ENCODE results near the gene FOXP2. TPM values are rescaled to one million over a fixed set of nuclear protein-coding genes. Genes with fewer than 3 reads are reported as not detected.
"Not testable (repeated sequence)": the region's sequence is repeated elsewhere in the genome, so short reads cannot be mapped to it uniquely, and the experiment has no call there.

FOXP2 gene
- total RNA-seq, 2 donors from 2014 or later = 15.5 to 16.6 TPM

DNA sequence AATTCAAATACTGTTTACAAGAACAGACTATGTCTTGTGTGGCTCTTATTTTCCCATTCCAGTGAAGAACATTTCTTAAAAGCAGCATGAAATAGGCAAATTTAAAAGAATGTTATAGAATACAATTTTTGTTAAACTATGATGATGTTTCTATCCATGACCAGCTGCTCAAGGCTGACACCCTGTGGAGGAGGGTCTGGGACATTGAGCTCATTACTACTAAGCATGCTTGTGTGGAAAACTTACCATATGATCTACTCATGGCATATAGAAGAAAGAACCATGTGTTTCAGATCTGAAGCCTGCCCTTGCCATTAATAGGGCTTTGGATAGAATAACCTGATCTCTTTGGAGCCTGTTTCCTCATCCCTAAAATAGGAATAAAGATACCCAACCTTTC lies 125.0 kb downstream of the FOXP2 start:
- H3K27me3 ChIP-seq = no peaks in the 10 kb centered on the region
- no peaks in the 10 kb centered on the region for H3K36me3 ChIP-seq (replicated peaks in 1 of 2; ENCODE audit: insufficient read depth in 1 of 2, low read depth in 2 of 2)
- H3K9me3 ChIP-seq = no peaks in the 10 kb centered on the region
- TF ChIP-seq, protein P1, sequence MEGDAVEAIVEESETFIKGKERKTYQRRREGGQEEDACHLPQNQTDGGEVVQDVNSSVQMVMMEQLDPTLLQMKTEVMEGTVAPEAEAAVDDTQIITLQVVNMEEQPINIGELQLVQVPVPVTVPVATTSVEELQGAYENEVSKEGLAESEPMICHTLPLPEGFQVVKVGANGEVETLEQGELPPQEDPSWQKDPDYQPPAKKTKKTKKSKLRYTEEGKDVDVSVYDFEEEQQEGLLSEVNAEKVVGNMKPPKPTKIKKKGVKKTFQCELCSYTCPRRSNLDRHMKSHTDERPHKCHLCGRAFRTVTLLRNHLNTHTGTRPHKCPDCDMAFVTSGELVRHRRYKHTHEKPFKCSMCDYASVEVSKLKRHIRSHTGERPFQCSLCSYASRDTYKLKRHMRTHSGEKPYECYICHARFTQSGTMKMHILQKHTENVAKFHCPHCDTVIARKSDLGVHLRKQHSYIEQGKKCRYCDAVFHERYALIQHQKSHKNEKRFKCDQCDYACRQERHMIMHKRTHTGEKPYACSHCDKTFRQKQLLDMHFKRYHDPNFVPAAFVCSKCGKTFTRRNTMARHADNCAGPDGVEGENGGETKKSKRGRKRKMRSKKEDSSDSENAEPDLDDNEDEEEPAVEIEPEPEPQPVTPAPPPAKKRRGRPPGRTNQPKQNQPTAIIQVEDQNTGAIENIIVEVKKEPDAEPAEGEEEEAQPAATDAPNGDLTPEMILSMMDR (IDR thresholded peaks at IDR 0.05) = peak in 3 of 7 experiments; percentile 6 to 32 (median 13)
- no peak for TF ChIP-seq POLR2A (IDR thresholded peaks at IDR 0.05)
- intact Hi-C loops (cut with DNase I) = no loop called here
- H3K27ac ChIP-seq = no peak overlapping the region
- ATAC-seq = no peak
- H3K4me1 ChIP-seq = no peaks in the 10 kb centered on the region
- no peak overlapping the region for H3K4me3 ChIP-seq
- DNase-seq = peak in 3 of 4 donors; percentile 8 to 46 (median 14)

DNA sequence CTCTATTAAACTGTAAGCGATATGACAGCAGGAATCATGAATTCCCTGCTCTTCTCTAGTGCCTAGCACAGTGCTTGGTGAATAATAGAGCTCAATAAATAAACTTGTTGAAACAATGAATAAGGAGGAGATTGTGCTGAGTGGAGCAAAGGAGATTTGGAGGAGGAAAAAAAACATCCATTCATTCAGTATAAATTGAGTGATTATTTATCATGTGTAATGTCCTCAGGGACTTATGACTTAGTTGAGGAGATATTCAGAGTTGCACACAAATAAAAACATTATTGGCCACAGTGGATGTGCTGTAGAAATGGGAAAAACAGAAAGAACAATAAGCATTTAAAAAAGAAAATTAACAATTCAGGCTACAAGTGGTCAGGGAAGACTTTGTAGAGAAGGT lies 125.7 kb downstream of the FOXP2 start:
- intact Hi-C loops (cut with DNase I) = no loop called here

GRCh38 chr7:114547346-114547745 lies 132.7 kb downstream of the FOXP2 start:
- H3K27ac ChIP-seq; H3K36me3 ChIP-seq (replicated peaks in 1 of 2; ENCODE audit: insufficient read depth in 1 of 2, low read depth in 2 of 2); DNase-seq; H3K4me1 ChIP-seq; intact Hi-C loops (cut with DNase I); H3K4me3 ChIP-seq; H3K9me3 ChIP-seq; ATAC-seq; H3K27me3 ChIP-seq: not testable (repeated sequence)
- 96% methylated on average over 14 of the region's 14 CpGs for WGBS, 2 donors

More for the DNA sequence above, 125.7 kb downstream of the FOXP2 start:
- Histone ChIP-seq H3K4me1 (no peaks in the 10 kb centered on the region), H3K27ac (no peak overlapping the region), H3K27me3 (no peaks in the 10 kb centered on the region), H3K9me3 (no peaks in the 10 kb centered on the region), H3K4me3 (no peak overlapping the region), H3K36me3 (replicated peaks in 1 of 2; ENCODE audit: insufficient read depth in 1 of 2, low read depth in 2 of 2) (no peaks in the 10 kb centered on the region)
- 83 to 96% methylated on average over 1 of the region's 1 CpG for WGBS, 2 donors
- TF ChIP-seq POLR2A (IDR thresholded peaks at IDR 0.05) = no peak
- ATAC-seq (no peak), DNase-seq (no peak)

DNA sequence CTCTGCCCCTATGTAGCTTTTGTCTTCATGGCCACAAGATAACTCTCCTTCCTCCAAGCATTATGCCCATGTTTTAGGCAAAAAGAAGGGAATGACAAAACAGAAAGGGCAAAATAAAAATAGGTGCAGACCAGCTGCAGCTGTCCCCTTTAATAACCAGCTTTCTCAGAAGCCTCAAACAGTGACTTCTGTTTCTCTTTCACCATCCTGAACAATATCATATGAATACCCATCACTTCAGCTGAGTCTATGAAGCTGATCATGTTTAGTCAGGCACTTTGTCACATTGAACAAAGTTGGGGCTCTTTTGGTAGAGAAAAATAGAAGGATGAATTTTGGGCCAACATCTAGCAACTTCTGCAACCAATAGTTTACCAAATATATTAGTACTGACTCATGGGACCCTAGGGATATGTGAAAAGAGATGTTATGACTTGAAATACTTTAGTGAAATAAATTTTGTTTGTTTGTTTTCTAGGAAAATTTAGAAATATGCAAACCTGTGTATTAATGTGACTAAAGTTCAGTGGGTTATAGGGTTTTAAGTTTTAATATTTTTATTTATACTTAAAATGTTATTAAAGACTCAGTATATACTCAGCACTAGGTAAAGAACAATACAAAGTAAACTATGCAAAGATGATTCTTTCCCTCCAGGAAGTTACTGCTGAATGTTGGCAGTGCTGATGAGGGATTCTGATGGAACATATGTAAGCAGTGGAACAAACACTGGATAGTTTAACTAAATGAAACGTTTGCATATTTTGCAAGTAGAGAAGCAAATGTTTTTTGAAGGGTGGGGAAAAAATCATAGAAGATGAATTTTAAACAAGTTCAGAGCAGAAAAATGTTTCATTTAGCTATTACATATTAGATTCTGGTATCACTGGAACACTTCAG lies 133.7 kb downstream of the FOXP2 start:
- WGBS, 2 donors = 33 to 39% methylated on average over 1 of the region's 1 CpG
- H3K4me3 ChIP-seq = no peak overlapping the region
- no peak for ATAC-seq
- H3K4me1 ChIP-seq = no peaks in the 10 kb centered on the region
- TF ChIP-seq, protein P1 (IDR thresholded peaks at IDR 0.05) = no peak
- no peak for TF ChIP-seq POLR2A (IDR thresholded peaks at IDR 0.05)
- H3K9me3 ChIP-seq = no peaks in the 10 kb centered on the region
- intact Hi-C loops (cut with DNase I) = no loop called here
- no peaks in the 10 kb centered on the region for H3K36me3 ChIP-seq (replicated peaks in 1 of 2; ENCODE audit: insufficient read depth in 1 of 2, low read depth in 2 of 2)
- H3K27me3 ChIP-seq = no peaks in the 10 kb centered on the region
- no peak overlapping the region for H3K27ac ChIP-seq
- no peak for DNase-seq

GRCh38 chr7:114554781-114555537 lies 140.3 kb downstream of the FOXP2 start:
- Histone ChIP-seq H3K27me3 (no peaks in the 10 kb centered on the region), H3K36me3 (replicated peaks in 1 of 2; ENCODE audit: insufficient read depth in 1 of 2, low read depth in 2 of 2) (no peaks in the 10 kb centered on the region), H3K9me3 (no peaks in the 10 kb centered on the region), H3K27ac (no peak overlapping the region), H3K4me1 (no peaks in the 10 kb centered on the region), H3K4me3 (no peak overlapping the region)
- 82 to 86% methylated on average over 6 of the region's 6 CpGs for WGBS, 2 donors
- DNase-seq = no peak
- ATAC-seq = no peak
- TF ChIP-seq POLR2A (IDR thresholded peaks at IDR 0.05) = no peak
- TF ChIP-seq, protein P1 (IDR thresholded peaks at IDR 0.05) = no peak
- intact Hi-C loops (cut with DNase I) = no loop called here
